Upper lobe of left lung (tissue), 6 donors: Measurements from ENCODE around the gene EFNA1. TPM values are rescaled to one million over a fixed set of nuclear protein-coding genes. Genes with fewer than 3 reads are reported as not detected.
A peak's percentile ranks its signal among the peaks of the same experiment; 100 is the strongest.

ENCODE experiments used
- ATAC-seq, 2 donors: fragments of 200-7000 bp; cut with Tn5 transposase; one replicate each; pipeline ENCODE4 v1.9.1; 2022; ENCODE audit warnings: mild to moderate bottlenecking in 2 of 2, moderate library complexity in 2 of 2; ENCODE audit not compliant: low FRiP score in 2 of 2
- DNase-seq, 2 donors: peaks; one replicate each; pipeline ENCODE4 v3.0.0-alpha.2; 2019 to 2020
- H3K27ac ChIP-seq, 4 donors: fragments of 200-600 bp; sonication (generic); one replicate each; pipeline ENCODE4 v1.5.1; 2016 to 2019
- H3K27me3 ChIP-seq, 4 donors: fragments of 200-600 bp; sonication (generic); one replicate each; pipeline ENCODE4 v1.5.1; 2017 to 2019
- H3K36me3 ChIP-seq, 4 donors: fragments of 200-600 bp; sonication (generic); one replicate each; pipeline ENCODE4 v1.5.1; 2016 to 2019
- H3K4me1 ChIP-seq, 4 donors: fragments of 200-600 bp; sonication (generic); one replicate each; pipeline ENCODE4 v1.5.1; 2018 to 2019
- H3K4me3 ChIP-seq, 4 donors: fragments of 200-600 bp; sonication (generic); one replicate each; pipeline ENCODE4 v1.5.1; 2017 to 2019; ENCODE audit warnings: mild to moderate bottlenecking in 2 of 4, moderate library complexity in 1 of 4
- H3K9me3 ChIP-seq, 4 donors: fragments of 200-600 bp; sonication (generic); one replicate each; pipeline ENCODE4 v1.5.1; 2018 to 2019
- EP300 ChIP-seq, 4 donors: sonication (generic); formaldehyde crosslinking; IDR thresholded peaks; one replicate each; pipeline ENCODE4 v1.5.1; 2017; ENCODE audit warnings: antibody characterized with exemption in 4 of 4, control low read depth in 2 of 4
- POLR2A ChIP-seq, 4 donors: fragments of 450-650 bp; IDR thresholded peaks; one replicate each; pipeline ENCODE4 v1.5.1; 2016 to 2017; ENCODE audit warnings: antibody characterized with exemption in 4 of 4, mild to moderate bottlenecking in 2 of 4
- POLR2AphosphoS5 ChIP-seq, 2 donors: sonication (generic); formaldehyde crosslinking; IDR thresholded peaks; one replicate each; pipeline ENCODE4 v1.5.1; 2017; ENCODE audit warnings: antibody characterized with exemption in 2 of 2
- WGBS, 2 donors: methylation state at CpG; one replicate each; pipeline ENCODE4 v1.1.5; 2017 to 2018; 5-methylcytosine and 5-hydroxymethylcytosine counted together
- total RNA-seq, 6 donors: library from RNA; depleted of rRNA in 4 of 6; stranded (reverse); fragments of >200 nt in 4 of 6; gene quantifications; one replicate each; pipeline versions ENCODE4 v1.1.0 to v1.2.1, GENCODE V29; 2016 to 2021
- TF ChIP-seq, protein P1 (sequence below), 6 experiments: fragments of 450-650 bp in 4 of 6; fragments of 200-600 bp in 2 of 6; sonication (generic) in 2 of 6; IDR thresholded peaks; one replicate each; pipeline ENCODE4 v1.5.1; 2016 to 2019; ENCODE audit warnings: antibody characterized with exemption in 6 of 6
- donor health status: DM: no; HTN: no; CAD: no; lungs with moderate emphysema.
- donor health status: DM: no; HTN: yes; CAD: no; lungs with severe emphysema.

The EFNA1 gene
- total RNA-seq, 6 donors from 2014 or later = 131 to 226 (median 164) TPM

DNA sequence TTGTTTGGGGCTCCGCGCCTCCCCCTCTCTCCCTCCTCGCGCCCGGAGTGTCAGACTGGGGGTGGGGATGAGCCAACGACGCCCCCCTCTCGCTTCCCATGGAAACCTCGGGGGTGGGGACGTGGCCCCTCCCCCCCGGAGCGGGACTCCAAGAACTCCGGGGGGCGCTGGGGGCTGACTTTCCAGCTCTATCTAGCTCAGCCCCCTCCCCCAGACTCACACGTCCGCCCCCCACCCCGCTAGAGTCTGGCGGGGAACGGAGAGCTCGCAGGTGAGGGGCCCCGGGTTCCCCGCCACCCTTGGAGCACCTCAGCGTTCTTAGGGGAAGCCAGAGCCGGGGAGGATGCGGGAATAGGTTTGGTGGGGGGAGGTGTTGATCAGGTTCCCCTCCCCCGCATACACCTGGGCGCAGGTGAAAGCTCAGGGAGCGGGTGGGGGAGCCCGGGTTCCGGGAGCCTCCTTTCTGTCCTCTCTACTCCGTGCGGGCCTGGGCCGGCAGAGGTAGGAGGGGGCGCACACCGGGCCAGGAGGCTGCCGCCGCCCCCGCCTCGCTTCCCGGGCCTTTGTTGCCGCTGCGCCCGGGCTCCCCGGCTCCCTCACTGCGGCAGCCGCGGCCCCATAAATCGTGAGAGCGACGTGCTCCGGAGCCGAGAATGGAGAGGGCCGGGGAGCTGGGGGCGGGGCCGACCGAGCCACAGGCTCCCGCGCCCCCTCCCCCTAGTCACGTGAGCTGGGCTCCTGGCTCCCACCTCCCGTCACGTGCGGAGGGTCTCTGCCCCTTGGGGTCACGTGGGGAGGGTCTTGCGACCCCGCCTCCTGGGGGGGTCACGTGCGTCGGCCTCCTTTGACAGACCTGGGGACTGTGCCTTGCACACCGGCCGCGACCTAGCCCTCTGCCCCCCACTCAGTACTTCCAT, 47.1 kb upstream of the EFNA1 start:
- Histone ChIP-seq H3K4me1 (peaks cover 55 to 64% (median 57%) of the 10 kb centered on the region in 4 donors), H3K36me3 (no peaks in the 10 kb centered on the region), H3K9me3 (no peaks in the 10 kb centered on the region), H3K4me3 (peak overlapping the region in 2 of 4 donors; percentile 31 to 52), H3K27ac (no peak overlapping the region), H3K27me3 (peaks cover 9 to 60% (median 47%) of the 10 kb centered on the region in 4 donors)
- no peak for ATAC-seq
- WGBS, 2 donors = 0 to 6% methylated on average over 5 to 34 of the region's 71 CpGs
- TF ChIP-seq POLR2AphosphoS5 (IDR thresholded peaks at IDR 0.05) (no peak), POLR2A (IDR thresholded peaks at IDR 0.05) (no peak)
- TF ChIP-seq, protein P1, sequence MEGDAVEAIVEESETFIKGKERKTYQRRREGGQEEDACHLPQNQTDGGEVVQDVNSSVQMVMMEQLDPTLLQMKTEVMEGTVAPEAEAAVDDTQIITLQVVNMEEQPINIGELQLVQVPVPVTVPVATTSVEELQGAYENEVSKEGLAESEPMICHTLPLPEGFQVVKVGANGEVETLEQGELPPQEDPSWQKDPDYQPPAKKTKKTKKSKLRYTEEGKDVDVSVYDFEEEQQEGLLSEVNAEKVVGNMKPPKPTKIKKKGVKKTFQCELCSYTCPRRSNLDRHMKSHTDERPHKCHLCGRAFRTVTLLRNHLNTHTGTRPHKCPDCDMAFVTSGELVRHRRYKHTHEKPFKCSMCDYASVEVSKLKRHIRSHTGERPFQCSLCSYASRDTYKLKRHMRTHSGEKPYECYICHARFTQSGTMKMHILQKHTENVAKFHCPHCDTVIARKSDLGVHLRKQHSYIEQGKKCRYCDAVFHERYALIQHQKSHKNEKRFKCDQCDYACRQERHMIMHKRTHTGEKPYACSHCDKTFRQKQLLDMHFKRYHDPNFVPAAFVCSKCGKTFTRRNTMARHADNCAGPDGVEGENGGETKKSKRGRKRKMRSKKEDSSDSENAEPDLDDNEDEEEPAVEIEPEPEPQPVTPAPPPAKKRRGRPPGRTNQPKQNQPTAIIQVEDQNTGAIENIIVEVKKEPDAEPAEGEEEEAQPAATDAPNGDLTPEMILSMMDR (IDR thresholded peaks at IDR 0.05) = no peak
- DNase-seq = peak in 1 of 2 donors; percentile 84

GRCh38 chr1:155081472-155082300, 46.0 kb upstream of the EFNA1 start:
- TF ChIP-seq EP300 (IDR thresholded peaks at IDR 0.05) = no peak
- TF ChIP-seq POLR2AphosphoS5 (IDR thresholded peaks at IDR 0.05) = no peak
- TF ChIP-seq POLR2A (IDR thresholded peaks at IDR 0.05) = no peak
- TF ChIP-seq, protein P1 (IDR thresholded peaks at IDR 0.05) = no peak
- ATAC-seq = no peak
- no peaks in the 10 kb centered on the region for H3K36me3 ChIP-seq
- H3K27ac ChIP-seq = no peak overlapping the region
- peaks cover 64 to 75% (median 66%) of the 10 kb centered on the region in 4 donors for H3K4me1 ChIP-seq
- 6 to 8% methylated on average over 22 to 31 of the region's 68 CpGs for WGBS, 2 donors
- peaks cover 9 to 60% (median 47%) of the 10 kb centered on the region in 4 donors for H3K27me3 ChIP-seq
- peak overlapping the region in 3 of 4 donors; percentile 11 to 32 (median 24) for H3K4me3 ChIP-seq
- peak in 1 of 2 donors; percentile 86 for DNase-seq
- no peaks in the 10 kb centered on the region for H3K9me3 ChIP-seq

GRCh38 chr1:155082301-155083051, 45.2 kb upstream of the EFNA1 start:
- Histone ChIP-seq H3K27ac (no peak overlapping the region), H3K4me3 (peak overlapping the region in 3 of 4 donors; percentile 11 to 32 (median 24)), H3K27me3 (peaks cover 9 to 60% (median 47%) of the 10 kb centered on the region in 4 donors), H3K9me3 (no peaks in the 10 kb centered on the region), H3K4me1 (peaks cover 64 to 75% (median 66%) of the 10 kb centered on the region in 4 donors), H3K36me3 (no peaks in the 10 kb centered on the region)
- peak in 1 of 2 donors; percentile 74 for DNase-seq
- 2 to 6% methylated on average over 24 to 36 of the region's 36 CpGs for WGBS, 2 donors
- ATAC-seq = no peak
- TF ChIP-seq POLR2A (IDR thresholded peaks at IDR 0.05) (no peak), EP300 (IDR thresholded peaks at IDR 0.05) (no peak), POLR2AphosphoS5 (IDR thresholded peaks at IDR 0.05) (no peak)
- TF ChIP-seq, protein P1 (IDR thresholded peaks at IDR 0.05) = no peak

- TF ChIP-seq POLR2A (IDR thresholded peaks at IDR 0.05) (no peak), EP300 (IDR thresholded peaks at IDR 0.05) (no peak), POLR2AphosphoS5 (IDR thresholded peaks at IDR 0.05) (no peak)
- TF ChIP-seq, protein P1 (IDR thresholded peaks at IDR 0.05) = no peak
- DNase-seq (no peak), ATAC-seq (no peak)
- H3K4me3 ChIP-seq = no peak overlapping the region
- peaks cover 9 to 60% (median 47%) of the 10 kb centered on the region in 4 donors for H3K27me3 ChIP-seq
- WGBS, 2 donors = 51 to 67% methylated on average over 2 to 5 of the region's 6 CpGs
- H3K4me1 ChIP-seq = peaks cover 64 to 75% (median 66%) of the 10 kb centered on the region in 4 donors
- H3K9me3 ChIP-seq = no peaks in the 10 kb centered on the region
- H3K27ac ChIP-seq = no peak overlapping the region
- no peaks in the 10 kb centered on the region for H3K36me3 ChIP-seq
Observed at GRCh38 chr1:155083052-155083541, 44.6 kb upstream of the EFNA1 start.
